ENCODE measurements around the gene MGAT5. TPM values are rescaled to one million over a fixed set of nuclear protein-coding genes. Genes with fewer than 3 reads are reported as not detected.

MGAT5 gene
- total RNA-seq, 1 experiment from 2014 or later, result 37.5 TPM

- DNase-seq (ENCODE audit: low read depth), result no peak
Observed at GRCh38 chr2:134327367-134327766, 73.5 kb downstream of the MGAT5 start.

GRCh38 chr2:134331081-134331480 is 77.2 kb downstream of the MGAT5 start:
- DNase-seq (ENCODE audit: low read depth), result no peak

- DNase-seq (ENCODE audit: low read depth), result no peak
Observed at GRCh38 chr2:134333646-134334189, 79.8 kb downstream of the MGAT5 start.

GRCh38 chr2:134334542-134335353 is 80.9 kb downstream of the MGAT5 start:
- DNase-seq (ENCODE audit: low read depth), result no peak

- no peak for DNase-seq (ENCODE audit: low read depth)
Observed at GRCh38 chr2:134335601-134336000, 81.7 kb downstream of the MGAT5 start.

- no peak for DNase-seq (ENCODE audit: low read depth)
Observed at GRCh38 chr2:134336352-134336751, 82.5 kb downstream of the MGAT5 start.

GRCh38 chr2:134336921-134337320 is 83.0 kb downstream of the MGAT5 start:
- DNase-seq (ENCODE audit: low read depth), result no peak

- no peak for DNase-seq (ENCODE audit: low read depth)
Observed at GRCh38 chr2:134337631-134338030, 83.8 kb downstream of the MGAT5 start.

- no peak for DNase-seq (ENCODE audit: low read depth)
Observed at GRCh38 chr2:134338208-134338607, 84.3 kb downstream of the MGAT5 start.

- DNase-seq (ENCODE audit: low read depth), result no peak
Observed at GRCh38 chr2:134341476-134341875, 87.6 kb downstream of the MGAT5 start.

GRCh38 chr2:134344954-134345697 is 91.3 kb downstream of the MGAT5 start:
- DNase-seq (ENCODE audit: low read depth), result no peak

GRCh38 chr2:134346141-134346540 is 92.3 kb downstream of the MGAT5 start:
- DNase-seq (ENCODE audit: low read depth), result no peak

GRCh38 chr2:134347756-134348155 is 93.9 kb downstream of the MGAT5 start:
- DNase-seq (ENCODE audit: low read depth), result no peak

GRCh38 chr2:134348239-134348638 is 94.4 kb downstream of the MGAT5 start:
- no peak for DNase-seq (ENCODE audit: low read depth)

- no peak for DNase-seq (ENCODE audit: low read depth)
Observed at GRCh38 chr2:134348760-134349159, 94.9 kb downstream of the MGAT5 start.

GRCh38 chr2:134351016-134351415 is 97.1 kb downstream of the MGAT5 start:
- no peak for DNase-seq (ENCODE audit: low read depth)

- DNase-seq (ENCODE audit: low read depth), result no peak
Observed at GRCh38 chr2:134351899-134352298, 98.0 kb downstream of the MGAT5 start.

GRCh38 chr2:134352844-134353243 is 99.0 kb downstream of the MGAT5 start:
- no peak for DNase-seq (ENCODE audit: low read depth)

GRCh38 chr2:134354611-134355010 is 100.7 kb downstream of the MGAT5 start:
- no peak for DNase-seq (ENCODE audit: low read depth)

- DNase-seq (ENCODE audit: low read depth), result no peak
Observed at GRCh38 chr2:134357814-134358213, 103.9 kb downstream of the MGAT5 start.

GRCh38 chr2:134359367-134360081 is 105.7 kb downstream of the MGAT5 start:
- no peak for DNase-seq (ENCODE audit: low read depth)

Data from HT1080 (cell line).